Measurements from ENCODE around the gene CDIPT.

The CDIPT gene

DNA sequence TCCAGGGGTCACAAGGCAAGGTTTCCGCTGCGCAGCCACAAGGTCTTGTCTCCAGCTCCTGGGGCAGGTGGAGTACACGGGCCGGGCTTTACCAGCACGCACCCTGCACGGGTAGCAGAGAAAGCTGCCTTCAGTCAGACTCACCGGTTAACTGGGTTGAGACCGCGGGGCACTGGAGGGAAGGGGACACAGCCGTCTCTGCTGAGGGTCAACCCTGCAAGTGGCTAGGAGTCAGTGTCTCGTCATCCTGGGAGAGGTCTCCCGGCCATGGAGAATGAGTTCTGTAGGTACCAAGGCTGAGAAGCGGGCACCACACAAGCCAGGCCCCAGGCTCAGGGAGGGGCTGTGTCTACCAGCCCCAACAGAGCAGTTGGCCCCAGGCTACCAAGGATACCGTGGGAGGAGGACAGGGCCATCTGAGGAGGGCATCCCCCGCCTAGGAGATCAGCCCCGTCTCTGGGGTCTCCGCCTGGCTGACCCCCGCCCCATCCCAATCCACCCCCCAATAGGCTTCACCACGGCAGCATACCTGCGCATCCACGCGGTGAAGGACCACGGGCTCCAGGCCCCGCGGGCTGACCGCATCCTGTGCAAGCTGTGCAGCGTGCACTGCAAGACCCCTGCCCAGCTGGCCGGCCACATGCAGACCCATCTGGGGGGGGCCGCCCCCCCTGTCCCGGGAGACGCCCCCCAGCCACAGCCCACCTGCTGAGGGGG lies 53.8 kb downstream of the CDIPT start:
- no peak for DNase-seq
